Measurements from ENCODE around the gene SLC4A1.

The SLC4A1 gene

DNA sequence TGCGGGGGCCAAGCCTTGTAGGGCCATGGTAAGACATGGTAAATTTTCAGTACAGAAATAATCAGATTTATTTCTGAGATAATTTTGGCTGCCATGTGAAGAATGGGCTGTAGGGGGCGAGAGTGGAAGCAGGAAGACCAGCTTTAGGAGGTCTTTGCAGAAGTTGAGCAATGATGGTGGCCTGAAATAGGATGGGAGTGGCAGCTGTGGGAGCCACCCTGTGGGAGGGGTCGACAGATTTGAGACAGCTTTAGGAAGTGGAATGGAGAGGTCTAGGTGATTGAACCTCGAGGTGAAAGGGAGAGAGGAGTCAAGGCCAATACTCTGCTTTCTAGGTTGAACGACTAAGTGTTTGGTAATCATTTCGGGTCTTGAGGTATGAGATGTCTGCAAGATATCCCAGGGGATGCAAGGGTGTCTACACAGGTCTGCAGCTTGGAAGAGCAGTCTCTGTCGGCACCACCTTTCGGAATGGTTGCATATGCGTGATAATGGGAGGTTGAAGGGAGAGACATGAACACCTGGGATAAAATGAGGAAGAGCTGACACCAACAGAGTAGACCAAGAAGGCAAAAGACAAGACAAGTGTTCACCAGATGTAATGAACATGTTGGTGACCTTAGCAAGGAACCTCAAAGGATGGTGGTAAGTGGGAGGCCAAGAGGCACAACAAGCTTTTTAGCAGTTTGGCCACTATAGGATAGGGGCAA, 64.0 kb downstream of the SLC4A1 start:
- peak; percentile 70 for DNase-seq

DNA sequence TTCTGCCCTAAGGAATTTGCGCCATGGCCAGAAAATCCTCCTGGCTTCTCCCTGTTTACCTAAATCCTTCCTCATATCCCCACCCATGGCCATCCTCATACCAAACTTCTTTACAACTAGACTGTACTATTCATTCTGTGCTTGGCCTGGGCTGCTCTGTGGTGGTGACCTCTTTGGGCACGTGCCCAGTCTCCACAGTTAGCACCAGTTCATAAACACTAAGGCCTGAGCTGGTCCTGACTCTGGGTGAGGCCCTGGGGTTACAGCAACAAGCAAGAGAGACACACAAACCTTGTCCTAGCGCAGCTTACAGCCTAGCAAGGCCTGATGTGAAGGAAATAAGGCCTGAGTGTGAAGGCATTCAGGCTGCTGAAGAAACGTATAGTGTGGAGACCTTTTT, 65.2 kb downstream of the SLC4A1 start:
- DNase-seq, result no peak

- DNase-seq, result no peak
Observed at GRCh38 chr17:44200478-44201155, 67.3 kb downstream of the SLC4A1 start.

- DNase-seq, result peak; percentile 100
Observed at GRCh38 chr17:44199553-44200477, 68.1 kb downstream of the SLC4A1 start, which contains the start of gene ATXN7L3. ATXN7L3 (minus strand) TSS chr17:44199884; CDS start chr17:44198070, 1,814 bp downstream.

GRCh38 chr17:44198721-44199552, 69.0 kb downstream of the SLC4A1 start:
- peak; percentile 66 for DNase-seq
